Astrocyte (in vitro differentiated cells and primary cell): ENCODE data around the gene PLEKHA4.

Experiments
- CTCF ChIP-seq: IDR thresholded peaks from 2 replicates; pipeline ENCODE4 v1.5.1; 2011; ENCODE audit warnings: low read depth, mild to moderate bottlenecking, inconsistent platforms, low read length, moderate library complexity; ENCODE audit not compliant: insufficient read depth
- EZH2 ChIP-seq: IDR thresholded peaks from 2 replicates; pipeline ENCODE4 v1.6.1; 2012; ENCODE audit warnings: mild to moderate bottlenecking, low read length, inconsistent platforms; ENCODE audit not compliant: insufficient read depth

- TF ChIP-seq EZH2 (no peak), CTCF (no peak)
Measured at GRCh38 chr19:48872884-48873475, 4.6 kb upstream of the PLEKHA4 start.
